ENCODE measurements around the gene FZD2.
A peak's percentile ranks its signal among the peaks of the same experiment; 100 is the strongest.

FZD2 gene

DNA sequence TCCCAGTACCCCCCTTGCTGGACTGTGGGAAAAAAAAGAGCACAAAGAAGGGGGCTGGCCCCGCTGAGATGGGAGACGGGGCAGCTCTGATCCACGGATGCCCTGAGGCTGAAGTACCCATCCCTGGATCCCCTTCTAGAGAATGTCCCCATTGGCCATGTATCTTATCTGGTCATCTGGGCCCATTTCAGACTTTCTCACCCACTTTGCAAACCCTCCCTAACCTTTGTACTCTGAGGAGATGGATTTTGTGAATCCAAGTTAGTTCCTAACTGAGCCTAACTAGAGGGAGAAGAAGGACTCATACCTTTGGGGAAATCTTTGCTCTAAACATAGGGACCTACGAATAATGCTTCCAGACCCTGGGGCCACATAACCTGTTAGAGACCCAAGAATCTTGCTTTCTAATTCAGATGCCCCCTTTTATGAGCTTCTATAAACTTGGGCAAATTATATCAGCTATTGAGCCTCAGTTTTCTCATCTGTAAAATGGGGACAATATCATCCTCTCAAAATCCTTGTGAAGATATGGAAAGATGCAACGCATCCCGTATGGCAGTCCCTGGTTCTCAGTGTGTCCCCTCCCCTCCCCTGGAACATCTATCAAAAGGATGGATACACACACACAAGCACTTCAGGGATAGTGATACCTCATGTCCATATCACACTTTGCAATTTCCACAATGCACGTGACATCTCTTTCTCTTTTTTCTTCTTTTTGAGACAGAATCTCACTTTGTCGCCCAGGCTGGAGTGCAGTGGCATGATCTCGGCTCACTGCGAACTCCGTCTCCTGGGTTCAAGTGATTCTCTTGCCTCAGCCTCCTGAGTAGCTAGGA lies 16.8 kb upstream of the FZD2 start:
- no peak overlapping the region for H3K9ac ChIP-seq (ENCODE audit: low read depth, low read length)
- H3K9me3 ChIP-seq (ENCODE audit: control insufficient read depth, insufficient read depth, low read length): no peaks in the 10 kb centered on the region; the same call in 1 of the 2 replicates
- H3K36me3 ChIP-seq (ENCODE audit: insufficient read depth, low read length): no peaks in the 10 kb centered on the region
- H3K4me1 ChIP-seq (ENCODE audit: insufficient read depth, low read length): peaks cover 60% of the 10 kb centered on the region

DNA sequence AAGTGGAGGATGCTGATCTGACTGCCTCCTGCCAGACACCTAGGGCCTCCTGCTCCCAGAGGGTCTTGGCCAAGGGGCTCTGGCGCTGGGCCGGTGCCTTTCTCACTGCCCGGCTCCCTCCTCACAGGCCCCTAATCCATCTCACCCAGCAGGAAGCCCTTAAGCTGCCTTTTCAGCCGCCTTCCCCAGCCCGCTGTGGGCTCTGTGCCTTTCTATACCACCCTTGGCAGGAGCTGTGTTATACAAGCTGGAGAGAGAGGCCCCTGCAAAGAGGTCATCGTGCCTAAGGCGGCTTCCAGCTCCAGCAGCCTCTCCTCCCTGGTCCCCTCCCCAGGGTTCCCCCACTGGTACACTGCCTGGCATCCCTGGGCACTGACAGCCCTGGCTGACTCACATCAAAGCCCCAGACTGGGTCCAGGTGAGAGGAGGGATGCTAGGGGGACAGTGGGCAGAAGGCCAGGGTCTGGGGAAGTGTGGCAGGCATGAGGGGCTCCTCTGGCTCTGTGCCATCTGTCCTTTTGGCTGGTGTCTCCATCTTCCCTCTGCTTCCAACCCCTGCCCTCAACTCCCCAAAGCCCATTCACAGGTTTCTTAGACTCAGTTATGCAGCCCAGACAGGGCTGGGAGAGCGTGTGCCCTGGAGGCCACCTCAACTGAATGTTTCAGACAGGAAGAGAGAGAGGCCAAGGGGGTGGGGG lies 15.3 kb upstream of the FZD2 start:
- Histone ChIP-seq H3K9me3 (ENCODE audit: control insufficient read depth, insufficient read depth, low read length) (no peaks in the 10 kb centered on the region; the same call in 1 of the 2 replicates), H3K4me1 (ENCODE audit: insufficient read depth, low read length) (peaks cover 58% of the 10 kb centered on the region), H3K36me3 (ENCODE audit: insufficient read depth, low read length) (no peaks in the 10 kb centered on the region), H3K9ac (ENCODE audit: low read depth, low read length) (no peak overlapping the region)

GRCh38 chr17:44543213-44543904 lies 13.9 kb upstream of the FZD2 start:
- H3K9ac ChIP-seq (ENCODE audit: low read depth, low read length): no peak overlapping the region; the same call in 1 of the 2 replicates
- H3K36me3 ChIP-seq (ENCODE audit: insufficient read depth, low read length): no peaks in the 10 kb centered on the region
- no peaks in the 10 kb centered on the region for H3K9me3 ChIP-seq (ENCODE audit: control insufficient read depth, insufficient read depth, low read length)
- peaks cover 69% of the 10 kb centered on the region for H3K4me1 ChIP-seq (ENCODE audit: insufficient read depth, low read length)

- Histone ChIP-seq H3K9me3 (ENCODE audit: control insufficient read depth, insufficient read depth, low read length) (no peaks in the 10 kb centered on the region), H3K9ac (ENCODE audit: low read depth, low read length) (no peak overlapping the region), H3K36me3 (ENCODE audit: insufficient read depth, low read length) (no peaks in the 10 kb centered on the region), H3K4me1 (ENCODE audit: insufficient read depth, low read length) (peaks cover 74% of the 10 kb centered on the region)
Observed at GRCh38 chr17:44543905-44544523, 13.3 kb upstream of the FZD2 start.

DNA sequence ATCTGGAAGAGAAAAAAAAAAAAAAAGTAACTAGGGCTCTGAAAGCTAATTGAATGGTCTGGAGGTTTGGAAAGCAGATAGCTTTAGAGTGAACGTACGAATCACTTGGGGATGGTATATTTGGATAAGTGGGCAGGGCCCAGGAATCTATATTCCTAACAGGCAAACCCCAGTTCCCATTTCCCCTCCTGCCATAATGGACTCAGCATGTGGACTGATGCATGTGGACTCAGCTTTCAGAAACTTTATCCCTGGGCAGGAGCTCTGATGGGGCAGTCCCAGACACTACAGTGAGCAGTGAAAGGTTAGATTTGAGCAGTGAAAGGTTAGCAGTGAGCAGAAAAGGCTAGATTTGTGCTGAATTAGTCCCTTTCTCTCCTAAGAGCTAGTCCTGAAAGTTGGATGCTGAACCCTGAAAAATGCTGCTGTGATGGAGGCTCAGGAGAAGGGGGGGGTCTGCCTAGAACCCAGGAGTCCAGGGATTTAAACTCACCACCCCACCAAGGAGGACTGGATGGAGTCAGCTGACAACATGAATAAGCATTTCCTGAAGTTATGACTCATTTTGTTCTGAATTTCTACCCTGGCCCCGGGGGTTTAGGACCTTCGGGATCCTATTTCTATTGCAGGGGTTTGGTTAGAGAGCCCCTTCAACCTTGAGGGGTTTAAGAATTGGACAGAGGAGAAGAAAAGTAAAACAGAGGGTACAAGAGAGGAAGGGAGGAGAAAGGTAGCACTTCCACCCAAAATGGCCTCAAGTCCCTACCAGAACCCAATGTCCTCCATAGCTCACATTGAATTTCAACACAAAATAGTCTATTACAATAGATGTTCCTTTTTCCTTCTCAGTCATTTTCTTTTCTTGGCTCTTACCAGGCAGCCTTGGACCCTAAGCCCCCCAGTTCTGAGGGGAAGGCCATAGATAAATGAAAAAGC lies 10.3 kb upstream of the FZD2 start:
- H3K36me3 ChIP-seq (ENCODE audit: insufficient read depth, low read length): no peaks in the 10 kb centered on the region
- peaks cover 67% of the 10 kb centered on the region for H3K4me1 ChIP-seq (ENCODE audit: insufficient read depth, low read length)
- no peaks in the 10 kb centered on the region for H3K9me3 ChIP-seq (ENCODE audit: control insufficient read depth, insufficient read depth, low read length)
- no peak overlapping the region for H3K9ac ChIP-seq (ENCODE audit: low read depth, low read length)

DNA sequence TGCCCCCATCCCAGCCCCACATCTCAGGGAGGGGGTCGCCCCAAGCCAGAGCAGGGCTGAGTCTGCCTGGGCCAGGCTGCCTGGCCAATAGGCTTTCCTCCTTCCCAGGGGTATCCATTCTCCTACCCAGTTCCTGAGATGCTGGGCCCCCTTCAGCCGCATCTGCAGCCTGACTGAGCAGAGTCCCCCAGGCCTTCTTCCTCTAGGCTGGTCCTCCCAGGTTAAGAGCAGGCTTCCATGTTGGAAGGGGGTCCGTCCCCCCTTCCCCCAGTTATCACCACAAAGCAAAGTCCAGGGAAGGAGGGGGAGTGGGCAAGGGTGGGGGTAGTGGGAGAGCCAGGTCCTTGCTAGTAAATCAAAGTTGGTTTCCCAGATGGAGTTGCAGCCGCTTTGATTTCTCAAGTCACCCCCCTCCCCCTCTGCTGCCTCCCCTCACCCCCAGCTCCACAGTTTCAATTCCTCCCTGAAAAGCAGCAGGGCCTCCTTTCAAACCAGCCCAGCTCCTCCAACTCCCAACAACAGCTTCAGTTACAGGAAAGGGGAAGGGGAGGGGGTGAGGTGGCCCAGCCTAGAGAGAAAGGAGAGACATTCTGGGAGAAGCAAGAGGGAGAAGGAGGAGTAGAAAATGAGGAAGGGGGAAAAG lies 9.5 kb upstream of the FZD2 start:
- Histone ChIP-seq H3K9ac (ENCODE audit: low read depth, low read length) (peak overlapping the region; percentile 31), H3K4me1 (ENCODE audit: insufficient read depth, low read length) (peaks cover 60% of the 10 kb centered on the region), H3K9me3 (ENCODE audit: control insufficient read depth, insufficient read depth, low read length) (no peaks in the 10 kb centered on the region), H3K36me3 (ENCODE audit: insufficient read depth, low read length) (no peaks in the 10 kb centered on the region)

DNA sequence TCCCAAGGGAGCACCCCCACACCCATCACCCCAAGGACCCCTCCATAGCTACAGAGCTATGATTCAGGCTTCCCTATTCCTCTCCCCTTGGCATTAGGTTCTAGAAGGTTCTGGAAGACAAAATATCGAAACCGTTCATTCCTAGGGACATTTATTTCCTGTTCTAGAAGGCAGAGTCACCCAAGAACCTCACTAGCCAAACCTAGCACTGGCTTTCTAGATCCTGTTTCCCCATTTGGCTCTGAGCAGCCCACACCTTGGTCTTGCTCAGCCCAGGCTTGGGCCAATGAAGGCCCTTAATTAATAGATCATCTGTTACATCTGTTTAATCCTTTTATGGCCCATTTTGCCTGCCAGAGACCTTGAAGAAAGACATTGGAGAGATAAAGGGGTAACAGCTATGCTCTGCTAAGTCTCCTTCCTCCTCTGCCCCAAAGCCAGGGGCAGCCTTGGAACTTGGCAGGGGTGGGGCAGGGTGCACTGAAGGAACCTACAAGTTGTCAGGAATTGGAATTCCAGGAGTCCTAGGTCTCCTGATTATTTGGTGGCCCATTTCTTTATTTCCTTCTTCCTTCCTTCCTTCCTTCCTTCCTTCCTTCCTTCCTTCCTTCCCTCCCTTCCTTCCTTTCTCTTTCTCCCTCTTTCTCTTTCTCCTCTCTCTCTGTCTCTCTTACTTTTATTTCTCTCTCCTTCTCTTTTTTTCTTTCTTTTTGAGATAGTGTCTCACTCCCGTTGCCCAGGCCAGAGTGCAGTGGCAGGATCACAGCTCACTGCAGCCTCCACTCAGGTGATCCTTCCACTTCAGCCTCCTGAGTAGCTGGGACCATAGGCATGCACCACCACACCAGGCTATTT lies 8.7 kb upstream of the FZD2 start:
- no peaks in the 10 kb centered on the region for H3K36me3 ChIP-seq (ENCODE audit: insufficient read depth, low read length)
- H3K9ac ChIP-seq (ENCODE audit: low read depth, low read length): no peak overlapping the region
- no peaks in the 10 kb centered on the region for H3K9me3 ChIP-seq (ENCODE audit: control insufficient read depth, insufficient read depth, low read length)
- H3K4me1 ChIP-seq (ENCODE audit: insufficient read depth, low read length): peaks cover 54% of the 10 kb centered on the region

- Histone ChIP-seq H3K36me3 (ENCODE audit: insufficient read depth, low read length) (no peaks in the 10 kb centered on the region), H3K4me1 (ENCODE audit: insufficient read depth, low read length) (peaks cover 43% of the 10 kb centered on the region), H3K9ac (ENCODE audit: low read depth, low read length) (no peak overlapping the region), H3K9me3 (ENCODE audit: control insufficient read depth, insufficient read depth, low read length) (no peaks in the 10 kb centered on the region)
Observed at GRCh38 chr17:44549686-44550085, 7.6 kb upstream of the FZD2 start.

DNA sequence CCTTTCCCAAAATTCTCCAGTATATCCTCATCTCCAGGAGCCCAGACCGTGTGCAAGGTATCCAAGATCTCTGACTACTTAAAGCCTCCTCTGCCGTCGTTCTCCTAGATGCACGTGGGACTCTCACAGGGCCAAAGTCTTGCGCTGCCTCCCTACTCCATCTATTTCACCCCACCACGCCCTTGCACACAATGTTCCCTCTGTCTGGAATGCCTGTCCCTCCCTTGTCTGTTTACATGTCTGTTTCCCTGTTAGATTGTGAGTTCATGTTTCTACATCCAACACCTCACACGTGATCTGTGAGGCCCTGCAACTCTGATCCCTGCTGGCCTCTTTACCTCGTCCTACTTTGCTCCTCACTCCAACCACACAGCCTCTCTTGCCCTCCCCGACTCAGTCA lies 4.9 kb upstream of the FZD2 start:
- Histone ChIP-seq H3K9me3 (ENCODE audit: control insufficient read depth, insufficient read depth, low read length) (no peaks in the 10 kb centered on the region), H3K4me1 (ENCODE audit: insufficient read depth, low read length) (peaks cover 31% of the 10 kb centered on the region)

GRCh38 chr17:44555099-44555498 lies 2.2 kb upstream of the FZD2 start:
- no peaks in the 10 kb centered on the region for H3K36me3 ChIP-seq (ENCODE audit: insufficient read depth, low read length)
- no peaks in the 10 kb centered on the region for H3K9me3 ChIP-seq (ENCODE audit: control insufficient read depth, insufficient read depth, low read length)
- no peak overlapping the region for H3K9ac ChIP-seq (ENCODE audit: low read depth, low read length)
- peaks cover 11% of the 10 kb centered on the region for H3K4me1 ChIP-seq (ENCODE audit: insufficient read depth, low read length)

More for the DNA sequence above, 4.9 kb upstream of the FZD2 start:
- Histone ChIP-seq H3K36me3 (ENCODE audit: insufficient read depth, low read length) (no peaks in the 10 kb centered on the region), H3K9ac (ENCODE audit: low read depth, low read length) (no peak overlapping the region)

DNA sequence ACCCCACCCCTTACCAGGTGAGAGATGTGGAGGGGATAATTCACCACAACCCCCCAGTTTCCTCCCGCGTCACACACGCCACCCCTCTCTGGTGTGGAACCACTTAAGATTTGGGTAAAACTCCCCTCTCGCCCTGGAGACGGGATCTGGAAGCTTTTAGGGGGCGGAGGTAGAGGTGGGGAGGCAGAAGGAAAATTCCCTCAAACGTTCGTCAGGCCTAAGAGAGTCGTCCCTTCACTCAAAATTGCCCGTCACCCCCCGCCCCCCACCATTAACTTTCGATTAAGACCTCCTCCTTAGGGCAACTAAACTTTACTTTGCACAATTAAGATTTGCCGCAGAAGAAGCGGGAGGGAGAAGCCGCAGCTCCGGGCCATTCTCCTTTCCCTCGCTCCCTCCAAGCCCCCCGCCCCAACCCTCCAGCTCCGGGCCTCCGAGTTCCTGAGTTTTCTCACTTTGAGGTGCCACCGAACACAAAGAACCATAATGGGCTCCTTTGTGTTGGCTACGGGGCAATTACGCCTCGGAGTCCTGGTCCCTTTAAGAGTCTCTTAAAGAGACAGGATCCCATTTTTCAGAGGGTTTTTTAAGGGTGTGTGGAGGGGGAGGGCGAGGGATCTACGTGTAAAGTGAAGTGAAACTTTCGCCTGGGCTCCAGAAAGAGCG lies 985 bp upstream of the FZD2 start:
- peaks cover 16% of the 10 kb centered on the region for H3K4me1 ChIP-seq (ENCODE audit: insufficient read depth, low read length)
- H3K36me3 ChIP-seq (ENCODE audit: insufficient read depth, low read length): no peaks in the 10 kb centered on the region
- H3K9ac ChIP-seq (ENCODE audit: low read depth, low read length): peak overlapping the region; percentile 77
- H3K9me3 ChIP-seq (ENCODE audit: control insufficient read depth, insufficient read depth, low read length): no peaks in the 10 kb centered on the region

DNA sequence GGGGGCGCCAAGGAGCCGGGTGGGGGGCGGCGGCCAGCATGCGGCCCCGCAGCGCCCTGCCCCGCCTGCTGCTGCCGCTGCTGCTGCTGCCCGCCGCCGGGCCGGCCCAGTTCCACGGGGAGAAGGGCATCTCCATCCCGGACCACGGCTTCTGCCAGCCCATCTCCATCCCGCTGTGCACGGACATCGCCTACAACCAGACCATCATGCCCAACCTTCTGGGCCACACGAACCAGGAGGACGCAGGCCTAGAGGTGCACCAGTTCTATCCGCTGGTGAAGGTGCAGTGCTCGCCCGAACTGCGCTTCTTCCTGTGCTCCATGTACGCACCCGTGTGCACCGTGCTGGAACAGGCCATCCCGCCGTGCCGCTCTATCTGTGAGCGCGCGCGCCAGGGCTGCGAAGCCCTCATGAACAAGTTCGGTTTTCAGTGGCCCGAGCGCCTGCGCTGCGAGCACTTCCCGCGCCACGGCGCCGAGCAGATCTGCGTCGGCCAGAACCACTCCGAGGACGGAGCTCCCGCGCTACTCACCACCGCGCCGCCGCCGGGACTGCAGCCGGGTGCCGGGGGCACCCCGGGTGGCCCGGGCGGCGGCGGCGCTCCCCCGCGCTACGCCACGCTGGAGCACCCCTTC lies 484 bp downstream of the FZD2 start:
- no peaks in the 10 kb centered on the region for H3K36me3 ChIP-seq (ENCODE audit: insufficient read depth, low read length)
- H3K9ac ChIP-seq (ENCODE audit: low read depth, low read length): peak overlapping the region; percentile 61; the same call in 1 of the 2 replicates
- H3K4me1 ChIP-seq (ENCODE audit: insufficient read depth, low read length): peaks cover 26% of the 10 kb centered on the region
- no peaks in the 10 kb centered on the region for H3K9me3 ChIP-seq (ENCODE audit: control insufficient read depth, insufficient read depth, low read length)
